HepG2 (cell line): ENCODE data around the gene TMEM63C. TPM values are rescaled to one million over a fixed set of nuclear protein-coding genes. Genes with fewer than 3 reads are reported as not detected.

Experiments
- KDM5B ChIP-seq: sonication (generic); formaldehyde crosslinking; IDR thresholded peaks from 2 replicates; pipeline ENCODE4 v1.4.0; 2020; ENCODE audit warnings: missing genetic modification reagents, mild to moderate bottlenecking, borderline replicate concordance
- PRMT3 ChIP-seq: sonication (generic); formaldehyde crosslinking; IDR thresholded peaks from 2 replicates; pipeline ENCODE4 v1.8.1; 2022; ENCODE audit warnings: low read depth, mild to moderate bottlenecking, moderate library complexity, missing genetic modification reagents, borderline replicate concordance
- SOX6 ChIP-seq, 2 experiments: fragments of 450-650 bp in 1 of 2; sonication (generic) in 1 of 2; formaldehyde crosslinking in 1 of 2; IDR thresholded peaks; 2 replicates each; pipeline versions ENCODE4 v1.4.0 to v1.6.1; 2017 to 2020; ENCODE audit warnings: antibody characterized with exemption in 1 of 2, mild to moderate bottlenecking in 1 of 2, missing genetic modification reagents in 1 of 2
- TP53 ChIP-seq: sonication (generic); formaldehyde crosslinking; conservative IDR thresholded peaks from 2 replicates; pipeline ENCODE4 v1.4.0; 2020; ENCODE audit warnings: missing genetic modification reagents
- ZC3H13 ChIP-seq: sonication (generic); formaldehyde crosslinking; IDR thresholded peaks from 2 replicates; pipeline ENCODE4 v1.8.1; 2023; ENCODE audit warnings: mild to moderate bottlenecking, missing genetic modification reagents, moderate library complexity
- polyA plus RNA-seq, 8 experiments: library from polyadenylated mRNA; depleted of rRNA in 3 of 8; stranded (reverse) in 7 of 8; unstranded in 1 of 8; fragments of >200 nt; fragmentation: Illumina TruSeq in 4 of 8; extraction: Trizol in 4 of 8; gene quantifications; 2 replicates each; pipeline versions ENCODE4 v1.2.1 to v1.2.3, GENCODE V29; 2011 to 2016; ENCODE audit warnings: low read depth in 4 of 8, missing spikeins in 1 of 8, mixed read lengths in 1 of 8; ENCODE audit not compliant: insufficient read depth in 1 of 8
- total RNA-seq, 5 experiments: library from RNA; depleted of rRNA; stranded (reverse); fragments of >200 nt; fragmentation: Illumina TruSeq; extraction: Trizol; gene quantifications; 2 replicates each; pipeline ENCODE4 v1.2.3, GENCODE V29; 2016; ENCODE audit warnings: low read depth in 1 of 5
- TF ChIP-seq, protein P1 (sequence below): IDR thresholded peaks from 2 replicates; pipeline ENCODE4 v1.6.1; 2016
- TF ChIP-seq, protein P2 (sequence below): IDR thresholded peaks from 2 replicates; pipeline ENCODE4 v1.6.1; 2016; ENCODE audit warnings: missing compliant biosample characterization, missing genetic modification reagents, borderline replicate concordance
- TF ChIP-seq, protein P3 (sequence below), 2 experiments: IDR thresholded peaks; 2 replicates each; pipeline ENCODE4 v1.6.1; 2011 to 2012; ENCODE audit warnings: low read length in 2 of 2, borderline replicate concordance in 1 of 2, low read depth in 1 of 2, mild to moderate bottlenecking in 1 of 2, moderate library complexity in 1 of 2
- TF ChIP-seq, protein P4 (sequence below): sonication (generic); formaldehyde crosslinking; IDR thresholded peaks from 2 replicates; pipeline ENCODE4 v1.4.0; 2020; ENCODE audit warnings: mild to moderate bottlenecking, missing genetic modification reagents, borderline replicate concordance
- TF ChIP-seq, protein P5 (sequence below): IDR thresholded peaks from 2 replicates; pipeline ENCODE4 v1.6.1; 2012; ENCODE audit warnings: inconsistent platforms

Gene TMEM63C
- total and polyA plus RNA-seq, 2 of the 13 experiments (the other 11 are each of a cell fraction or from before 2014, with no cell fraction given), result 0.17 to 0.27 TPM

DNA sequence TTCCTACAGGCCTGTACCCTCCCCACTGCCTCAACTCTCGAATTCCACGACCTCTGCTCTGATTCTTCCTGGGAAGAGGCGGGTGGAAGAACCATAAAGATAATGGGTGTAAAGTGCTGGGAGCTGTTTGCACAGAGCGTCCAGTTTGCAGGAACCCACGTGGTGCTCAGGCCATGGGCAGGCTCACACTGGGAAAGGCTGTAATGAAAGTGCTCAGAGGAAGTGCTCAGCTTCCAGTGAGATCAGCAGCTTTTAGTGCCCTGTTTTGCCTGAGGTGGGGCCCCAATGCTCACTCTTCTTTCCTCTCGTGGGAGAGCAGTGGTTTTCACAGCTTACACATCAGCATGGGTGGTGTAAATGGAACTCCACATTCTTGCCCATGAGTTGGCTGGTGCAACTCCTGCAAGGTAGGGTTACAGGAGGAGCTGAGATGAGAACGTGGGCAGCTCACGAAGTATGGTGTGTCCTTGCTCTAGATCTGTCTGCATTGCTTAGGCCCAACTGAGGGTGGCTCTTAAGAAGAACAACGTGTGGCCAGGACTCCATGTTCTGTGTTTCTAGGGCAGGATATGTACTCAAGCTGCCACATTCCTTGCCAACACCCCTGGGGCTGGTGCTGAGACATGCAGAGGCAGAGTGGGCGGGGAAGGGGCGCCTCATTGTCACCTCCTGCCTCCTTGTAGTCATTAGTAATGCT, 2.9 kb downstream of the TMEM63C start (continued):
- TF ChIP-seq SOX6 (IDR thresholded peaks at IDR 0.05) (no peak), SOX6 (CRISPR knock-in tag; IDR thresholded peaks at IDR 0.05) (peak; percentile 23; the same call in 1 of the 2 replicates), KDM5B (CRISPR knock-in tag) (peak; percentile 42; the same call in 1 of the 2 replicates), ZC3H13 (no peak), PRMT3 (no peak), TP53 (CRISPR knock-in tag) (no peak)
- TF ChIP-seq, protein P1, sequence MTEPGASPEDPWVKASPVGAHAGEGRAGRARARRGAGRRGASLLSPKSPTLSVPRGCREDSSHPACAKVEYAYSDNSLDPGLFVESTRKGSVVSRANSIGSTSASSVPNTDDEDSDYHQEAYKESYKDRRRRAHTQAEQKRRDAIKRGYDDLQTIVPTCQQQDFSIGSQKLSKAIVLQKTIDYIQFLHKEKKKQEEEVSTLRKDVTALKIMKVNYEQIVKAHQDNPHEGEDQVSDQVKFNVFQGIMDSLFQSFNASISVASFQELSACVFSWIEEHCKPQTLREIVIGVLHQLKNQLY, result 0 out of 2 replicates have a peak, but pooled peaks have one; percentile 34
- TF ChIP-seq, protein P2, sequence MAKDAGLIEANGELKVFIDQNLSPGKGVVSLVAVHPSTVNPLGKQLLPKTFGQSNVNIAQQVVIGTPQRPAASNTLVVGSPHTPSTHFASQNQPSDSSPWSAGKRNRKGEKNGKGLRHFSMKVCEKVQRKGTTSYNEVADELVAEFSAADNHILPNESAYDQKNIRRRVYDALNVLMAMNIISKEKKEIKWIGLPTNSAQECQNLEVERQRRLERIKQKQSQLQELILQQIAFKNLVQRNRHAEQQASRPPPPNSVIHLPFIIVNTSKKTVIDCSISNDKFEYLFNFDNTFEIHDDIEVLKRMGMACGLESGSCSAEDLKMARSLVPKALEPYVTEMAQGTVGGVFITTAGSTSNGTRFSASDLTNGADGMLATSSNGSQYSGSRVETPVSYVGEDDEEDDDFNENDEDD (CRISPR knock-in tag), result peak; percentile 50; the same call in 1 of the 2 replicates
- TF ChIP-seq, protein P3, sequence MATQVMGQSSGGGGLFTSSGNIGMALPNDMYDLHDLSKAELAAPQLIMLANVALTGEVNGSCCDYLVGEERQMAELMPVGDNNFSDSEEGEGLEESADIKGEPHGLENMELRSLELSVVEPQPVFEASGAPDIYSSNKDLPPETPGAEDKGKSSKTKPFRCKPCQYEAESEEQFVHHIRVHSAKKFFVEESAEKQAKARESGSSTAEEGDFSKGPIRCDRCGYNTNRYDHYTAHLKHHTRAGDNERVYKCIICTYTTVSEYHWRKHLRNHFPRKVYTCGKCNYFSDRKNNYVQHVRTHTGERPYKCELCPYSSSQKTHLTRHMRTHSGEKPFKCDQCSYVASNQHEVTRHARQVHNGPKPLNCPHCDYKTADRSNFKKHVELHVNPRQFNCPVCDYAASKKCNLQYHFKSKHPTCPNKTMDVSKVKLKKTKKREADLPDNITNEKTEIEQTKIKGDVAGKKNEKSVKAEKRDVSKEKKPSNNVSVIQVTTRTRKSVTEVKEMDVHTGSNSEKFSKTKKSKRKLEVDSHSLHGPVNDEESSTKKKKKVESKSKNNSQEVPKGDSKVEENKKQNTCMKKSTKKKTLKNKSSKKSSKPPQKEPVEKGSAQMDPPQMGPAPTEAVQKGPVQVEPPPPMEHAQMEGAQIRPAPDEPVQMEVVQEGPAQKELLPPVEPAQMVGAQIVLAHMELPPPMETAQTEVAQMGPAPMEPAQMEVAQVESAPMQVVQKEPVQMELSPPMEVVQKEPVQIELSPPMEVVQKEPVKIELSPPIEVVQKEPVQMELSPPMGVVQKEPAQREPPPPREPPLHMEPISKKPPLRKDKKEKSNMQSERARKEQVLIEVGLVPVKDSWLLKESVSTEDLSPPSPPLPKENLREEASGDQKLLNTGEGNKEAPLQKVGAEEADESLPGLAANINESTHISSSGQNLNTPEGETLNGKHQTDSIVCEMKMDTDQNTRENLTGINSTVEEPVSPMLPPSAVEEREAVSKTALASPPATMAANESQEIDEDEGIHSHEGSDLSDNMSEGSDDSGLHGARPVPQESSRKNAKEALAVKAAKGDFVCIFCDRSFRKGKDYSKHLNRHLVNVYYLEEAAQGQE (IDR thresholded peaks at IDR 0.05; ENCODE audit: borderline replicate concordance in 1 of 2, low read depth in 1 of 2, low read length in 2 of 2), result no peak
- TF ChIP-seq, protein P4, sequence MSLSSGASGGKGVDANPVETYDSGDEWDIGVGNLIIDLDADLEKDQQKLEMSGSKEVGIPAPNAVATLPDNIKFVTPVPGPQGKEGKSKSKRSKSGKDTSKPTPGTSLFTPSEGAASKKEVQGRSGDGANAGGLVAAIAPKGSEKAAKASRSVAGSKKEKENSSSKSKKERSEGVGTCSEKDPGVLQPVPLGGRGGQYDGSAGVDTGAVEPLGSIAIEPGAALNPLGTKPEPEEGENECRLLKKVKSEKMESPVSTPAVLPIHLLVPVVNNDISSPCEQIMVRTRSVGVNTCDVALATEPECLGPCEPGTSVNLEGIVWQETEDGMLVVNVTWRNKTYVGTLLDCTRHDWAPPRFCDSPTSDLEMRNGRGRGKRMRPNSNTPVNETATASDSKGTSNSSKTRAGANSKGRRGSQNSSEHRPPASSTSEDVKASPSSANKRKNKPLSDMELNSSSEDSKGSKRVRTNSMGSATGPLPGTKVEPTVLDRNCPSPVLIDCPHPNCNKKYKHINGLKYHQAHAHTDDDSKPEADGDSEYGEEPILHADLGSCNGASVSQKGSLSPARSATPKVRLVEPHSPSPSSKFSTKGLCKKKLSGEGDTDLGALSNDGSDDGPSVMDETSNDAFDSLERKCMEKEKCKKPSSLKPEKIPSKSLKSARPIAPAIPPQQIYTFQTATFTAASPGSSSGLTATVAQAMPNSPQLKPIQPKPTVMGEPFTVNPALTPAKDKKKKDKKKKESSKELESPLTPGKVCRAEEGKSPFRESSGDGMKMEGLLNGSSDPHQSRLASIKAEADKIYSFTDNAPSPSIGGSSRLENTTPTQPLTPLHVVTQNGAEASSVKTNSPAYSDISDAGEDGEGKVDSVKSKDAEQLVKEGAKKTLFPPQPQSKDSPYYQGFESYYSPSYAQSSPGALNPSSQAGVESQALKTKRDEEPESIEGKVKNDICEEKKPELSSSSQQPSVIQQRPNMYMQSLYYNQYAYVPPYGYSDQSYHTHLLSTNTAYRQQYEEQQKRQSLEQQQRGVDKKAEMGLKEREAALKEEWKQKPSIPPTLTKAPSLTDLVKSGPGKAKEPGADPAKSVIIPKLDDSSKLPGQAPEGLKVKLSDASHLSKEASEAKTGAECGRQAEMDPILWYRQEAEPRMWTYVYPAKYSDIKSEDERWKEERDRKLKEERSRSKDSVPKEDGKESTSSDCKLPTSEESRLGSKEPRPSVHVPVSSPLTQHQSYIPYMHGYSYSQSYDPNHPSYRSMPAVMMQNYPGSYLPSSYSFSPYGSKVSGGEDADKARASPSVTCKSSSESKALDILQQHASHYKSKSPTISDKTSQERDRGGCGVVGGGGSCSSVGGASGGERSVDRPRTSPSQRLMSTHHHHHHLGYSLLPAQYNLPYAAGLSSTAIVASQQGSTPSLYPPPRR (CRISPR knock-in tag), result peak; percentile 49; the same call in 1 of the 2 replicates
- TF ChIP-seq, protein P5, sequence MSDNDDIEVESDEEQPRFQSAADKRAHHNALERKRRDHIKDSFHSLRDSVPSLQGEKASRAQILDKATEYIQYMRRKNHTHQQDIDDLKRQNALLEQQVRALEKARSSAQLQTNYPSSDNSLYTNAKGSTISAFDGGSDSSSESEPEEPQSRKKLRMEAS, result peak; percentile 89
